Neuron (in vitro differentiated cells): Measurements from ENCODE around the gene NMD3.
"Not testable (repeated sequence)": the region's sequence is repeated elsewhere in the genome, so short reads cannot be mapped to it uniquely, and the experiment has no call there.

Source experiments
- H2AFZ ChIP-seq: one replicate; pipeline ENCODE4 v1.6.1; 2013; ENCODE audit warnings: low read depth, mild to moderate bottlenecking, inconsistent platforms, low read length, moderate library complexity
- H3K27me3 ChIP-seq: one replicate; pipeline ENCODE4 v1.6.1; 2013; ENCODE audit warnings: low read length; ENCODE audit not compliant: insufficient read depth
- H3K36me3 ChIP-seq: one replicate; pipeline ENCODE4 v1.6.1; 2013; ENCODE audit warnings: low read length; ENCODE audit not compliant: insufficient read depth
- H3K4me1 ChIP-seq: one replicate; pipeline ENCODE4 v1.6.1; 2013; ENCODE audit warnings: low read length; ENCODE audit not compliant: insufficient read depth
- H3K4me3 ChIP-seq: 2 replicates; pipeline ENCODE4 v1.5.1; 2013; ENCODE audit warnings: mild to moderate bottlenecking, low read length, moderate library complexity
- H3K9me3 ChIP-seq: one replicate; pipeline ENCODE4 v1.6.1; 2013; ENCODE audit warnings: low read length

NMD3 gene

GRCh38 chr3:161272524-161272923, 51.4 kb downstream of the NMD3 start:
- Histone ChIP-seq H3K4me3 (no peak overlapping the region), H3K4me1 (no peaks in the 10 kb centered on the region), H3K9me3 (peaks cover 2% of the 10 kb centered on the region), H3K27me3 (no peaks in the 10 kb centered on the region), H3K36me3 (peaks cover 6% of the 10 kb centered on the region), H2AFZ (no peak overlapping the region)

- no peak overlapping the region for H3K4me3 ChIP-seq
- H2AFZ ChIP-seq = no peak overlapping the region
- peaks cover 6% of the 10 kb centered on the region for H3K36me3 ChIP-seq
- no peaks in the 10 kb centered on the region for H3K27me3 ChIP-seq
- H3K4me1 ChIP-seq = no peaks in the 10 kb centered on the region
- H3K9me3 ChIP-seq = peaks cover 4% of the 10 kb centered on the region
Measured at GRCh38 chr3:161273589-161274218, 52.6 kb downstream of the NMD3 start.

GRCh38 chr3:161274691-161275298, 53.7 kb downstream of the NMD3 start:
- Histone ChIP-seq H3K27me3 (no peaks in the 10 kb centered on the region), H2AFZ (no peak overlapping the region), H3K4me1 (no peaks in the 10 kb centered on the region)

GRCh38 chr3:161275919-161276318, 54.8 kb downstream of the NMD3 start:
- Histone ChIP-seq H3K4me3 (no peak overlapping the region), H3K9me3 (peaks cover 4% of the 10 kb centered on the region), H3K4me1 (no peaks in the 10 kb centered on the region), H2AFZ (no peak overlapping the region), H3K27me3 (no peaks in the 10 kb centered on the region), H3K36me3 (peaks cover 6% of the 10 kb centered on the region)

More at GRCh38 chr3:161274691-161275298, 53.7 kb downstream of the NMD3 start:
- Histone ChIP-seq H3K4me3 (no peak overlapping the region), H3K9me3 (peaks cover 4% of the 10 kb centered on the region), H3K36me3 (peaks cover 6% of the 10 kb centered on the region)

GRCh38 chr3:161282387-161282786, 61.3 kb downstream of the NMD3 start:
- not testable (repeated sequence) for H3K9me3 ChIP-seq, H3K4me1 ChIP-seq, H3K4me3 ChIP-seq, H2AFZ ChIP-seq, H3K27me3 ChIP-seq, H3K36me3 ChIP-seq

- Histone ChIP-seq H3K4me1 (no peaks in the 10 kb centered on the region), H3K4me3 (no peak overlapping the region), H2AFZ (no peak overlapping the region), H3K9me3 (no peaks in the 10 kb centered on the region), H3K27me3 (no peaks in the 10 kb centered on the region), H3K36me3 (no peaks in the 10 kb centered on the region)
Measured at GRCh38 chr3:161284989-161285388, 63.9 kb downstream of the NMD3 start.

GRCh38 chr3:161289174-161289573, 68.1 kb downstream of the NMD3 start:
- H2AFZ ChIP-seq = no peak overlapping the region
- H3K27me3 ChIP-seq = no peaks in the 10 kb centered on the region
- H3K4me3 ChIP-seq = no peak overlapping the region
- no peaks in the 10 kb centered on the region for H3K4me1 ChIP-seq
- no peaks in the 10 kb centered on the region for H3K36me3 ChIP-seq
- no peaks in the 10 kb centered on the region for H3K9me3 ChIP-seq

GRCh38 chr3:161291191-161291901, 70.2 kb downstream of the NMD3 start:
- no peaks in the 10 kb centered on the region for H3K36me3 ChIP-seq
- H3K9me3 ChIP-seq = peaks cover under 1% of the 10 kb centered on the region
- H3K4me3 ChIP-seq = no peak overlapping the region
- H2AFZ ChIP-seq = no peak overlapping the region
- no peaks in the 10 kb centered on the region for H3K4me1 ChIP-seq
- H3K27me3 ChIP-seq = no peaks in the 10 kb centered on the region

- Histone ChIP-seq H3K9me3 (peaks cover 5% of the 10 kb centered on the region), H3K4me1 (no peaks in the 10 kb centered on the region), H3K27me3 (no peaks in the 10 kb centered on the region), H3K36me3 (no peaks in the 10 kb centered on the region), H3K4me3 (no peak overlapping the region), H2AFZ (no peak overlapping the region)
Measured at GRCh38 chr3:161293381-161293780, 72.3 kb downstream of the NMD3 start.

GRCh38 chr3:161295325-161295724, 74.2 kb downstream of the NMD3 start:
- H3K36me3 ChIP-seq = no peaks in the 10 kb centered on the region
- H3K4me3 ChIP-seq = no peak overlapping the region
- peaks cover 5% of the 10 kb centered on the region for H3K9me3 ChIP-seq
- H3K27me3 ChIP-seq = no peaks in the 10 kb centered on the region
- no peaks in the 10 kb centered on the region for H3K4me1 ChIP-seq
- no peak overlapping the region for H2AFZ ChIP-seq

- H3K4me1 ChIP-seq = no peaks in the 10 kb centered on the region
- H3K9me3 ChIP-seq = peaks cover 5% of the 10 kb centered on the region
- no peak overlapping the region for H3K4me3 ChIP-seq
- no peaks in the 10 kb centered on the region for H3K27me3 ChIP-seq
- H3K36me3 ChIP-seq = no peaks in the 10 kb centered on the region
- H2AFZ ChIP-seq = no peak overlapping the region
Measured at GRCh38 chr3:161296814-161297213, 75.7 kb downstream of the NMD3 start.
